GM18868 (cell line): ENCODE data around the gene PARN.

ENCODE experiments used
- ATAC-seq: cut with Tn5 transposase; IDR thresholded peaks from one replicate; pipeline ENCODE4 v1.9.1; 2021; ENCODE audit warnings: mild to moderate bottlenecking, moderate library complexity; ENCODE audit not compliant: unreplicated experiment

PARN gene

GRCh38 chr16:14530046-14530445, 100.0 kb downstream of the PARN start:
- no peak for ATAC-seq

- ATAC-seq: no peak
Observed at GRCh38 chr16:14529010-14529669, 100.9 kb downstream of the PARN start.

GRCh38 chr16:14528306-14528705, 101.8 kb downstream of the PARN start:
- ATAC-seq: no peak

GRCh38 chr16:14527411-14528044, 102.5 kb downstream of the PARN start:
- ATAC-seq: no peak

GRCh38 chr16:14525596-14525995, 104.5 kb downstream of the PARN start:
- no peak for ATAC-seq

GRCh38 chr16:14524979-14525378, 105.1 kb downstream of the PARN start:
- ATAC-seq: no peak

GRCh38 chr16:14523632-14524031, 106.4 kb downstream of the PARN start:
- ATAC-seq: no peak

GRCh38 chr16:14522671-14523070, 107.4 kb downstream of the PARN start:
- no peak for ATAC-seq

- no peak for ATAC-seq
Observed at GRCh38 chr16:14520753-14521152, 109.3 kb downstream of the PARN start.

GRCh38 chr16:14514967-14515366, 115.1 kb downstream of the PARN start:
- ATAC-seq: no peak

GRCh38 chr16:14513389-14514107, 116.5 kb downstream of the PARN start:
- ATAC-seq: no peak

GRCh38 chr16:14511800-14512135, 118.3 kb downstream of the PARN start:
- no peak for ATAC-seq

GRCh38 chr16:14510939-14511799, 118.9 kb downstream of the PARN start:
- ATAC-seq: no peak

GRCh38 chr16:14510581-14510938, 119.5 kb downstream of the PARN start:
- no peak for ATAC-seq

- ATAC-seq: no peak
Observed at GRCh38 chr16:14509675-14510132, 120.4 kb downstream of the PARN start.

GRCh38 chr16:14509055-14509454, 121.0 kb downstream of the PARN start:
- no peak for ATAC-seq

GRCh38 chr16:14505846-14506245, 124.2 kb downstream of the PARN start:
- ATAC-seq: no peak

GRCh38 chr16:14502932-14503741, 126.9 kb downstream of the PARN start:
- peak; percentile 81 for ATAC-seq

GRCh38 chr16:14502256-14502875, 127.7 kb downstream of the PARN start:
- no peak for ATAC-seq
